ENCODE results near the gene KCTD2.

KCTD2 gene

DNA sequence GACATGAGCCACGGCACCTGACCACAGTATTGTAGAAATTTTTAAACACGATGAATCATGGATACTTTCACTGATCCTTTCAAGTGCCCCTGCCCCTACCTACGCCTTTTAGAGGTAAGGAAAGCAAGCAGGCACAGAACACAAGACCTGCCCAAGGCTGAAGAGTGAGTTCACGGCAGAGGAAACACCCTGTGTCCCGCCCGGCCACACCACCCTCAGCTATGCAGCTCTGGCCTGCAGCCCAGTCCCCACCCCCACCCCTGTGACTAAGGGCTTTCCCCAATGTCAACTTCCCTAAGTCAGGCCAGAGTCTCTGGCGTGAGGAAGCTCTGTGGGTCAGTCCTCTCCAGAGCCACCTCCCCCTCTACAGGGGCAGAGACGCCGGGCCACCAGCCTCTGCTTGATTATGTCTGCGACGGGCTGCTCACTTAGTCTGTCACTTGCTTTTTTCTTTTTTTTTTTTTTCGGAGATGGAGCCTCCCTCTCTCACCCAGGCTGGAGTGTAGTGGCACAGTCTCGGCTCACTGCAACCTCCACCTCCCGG lies 49.1 kb downstream of the KCTD2 start:
- Histone ChIP-seq H3K36me3 (ENCODE audit: control insufficient read depth, insufficient read depth, low read length) (no peaks in the 10 kb centered on the region), H3K4me2 (ENCODE audit: low read length) (no peak overlapping the region), H3K27me3 (ENCODE audit: control insufficient read depth, insufficient read depth, low read length) (no peaks in the 10 kb centered on the region), H3K9me3 (ENCODE audit: control insufficient read depth, low read length) (no peaks in the 10 kb centered on the region), H3K4me3 (ENCODE audit: low read depth, low read length) (no peak overlapping the region), H3K9ac (no peak overlapping the region), H2AFZ (no peak overlapping the region), H3K27ac (no peak overlapping the region), H3K79me2 (no peaks in the 10 kb centered on the region), H3K4me1 (peaks cover 5% of the 10 kb centered on the region)
- TF ChIP-seq CTCF (IDR thresholded peaks at IDR 0.05) = no peak

DNA sequence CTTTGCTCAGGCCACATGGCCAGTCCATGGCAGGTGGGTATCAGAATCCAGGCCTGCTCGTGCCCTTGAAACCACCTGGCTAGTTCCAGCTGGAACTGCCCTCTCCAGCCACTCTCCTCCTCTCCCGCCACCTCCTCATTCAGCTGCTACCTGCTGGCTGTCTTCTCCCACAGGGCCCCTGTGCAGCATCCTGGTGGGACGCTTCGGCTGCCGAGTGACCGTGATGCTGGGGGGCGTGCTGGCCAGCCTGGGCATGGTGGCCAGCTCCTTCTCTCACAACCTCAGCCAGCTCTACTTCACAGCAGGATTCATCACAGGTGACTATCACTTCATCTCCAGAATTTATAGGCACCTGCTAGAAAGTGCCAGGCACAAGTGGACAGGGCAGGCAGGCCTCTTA lies 50.8 kb downstream of the KCTD2 start:
- Histone ChIP-seq H3K4me1 (no peaks in the 10 kb centered on the region), H3K79me2 (no peaks in the 10 kb centered on the region), H3K36me3 (ENCODE audit: control insufficient read depth, insufficient read depth, low read length) (no peaks in the 10 kb centered on the region), H3K9ac (no peak overlapping the region), H3K4me2 (ENCODE audit: low read length) (no peak overlapping the region), H3K27ac (no peak overlapping the region), H3K27me3 (ENCODE audit: control insufficient read depth, insufficient read depth, low read length) (no peaks in the 10 kb centered on the region), H3K9me3 (ENCODE audit: control insufficient read depth, low read length) (no peaks in the 10 kb centered on the region), H2AFZ (no peak overlapping the region), H3K4me3 (ENCODE audit: low read depth, low read length) (no peak overlapping the region)
- no peak for TF ChIP-seq CTCF (IDR thresholded peaks at IDR 0.05)

- Histone ChIP-seq H3K9ac (no peak overlapping the region), H3K27ac (no peak overlapping the region), H3K4me1 (no peaks in the 10 kb centered on the region), H3K79me2 (no peaks in the 10 kb centered on the region), H3K4me2 (ENCODE audit: low read length) (no peak overlapping the region), H3K36me3 (ENCODE audit: control insufficient read depth, insufficient read depth, low read length) (no peaks in the 10 kb centered on the region), H3K27me3 (ENCODE audit: control insufficient read depth, insufficient read depth, low read length) (no peaks in the 10 kb centered on the region), H3K4me3 (ENCODE audit: low read depth, low read length) (no peak overlapping the region), H3K9me3 (ENCODE audit: control insufficient read depth, low read length) (no peaks in the 10 kb centered on the region), H2AFZ (no peak overlapping the region)
- TF ChIP-seq CTCF (IDR thresholded peaks at IDR 0.05) = no peak
Measured at GRCh38 chr17:75098861-75099260, 51.8 kb downstream of the KCTD2 start.

DNA sequence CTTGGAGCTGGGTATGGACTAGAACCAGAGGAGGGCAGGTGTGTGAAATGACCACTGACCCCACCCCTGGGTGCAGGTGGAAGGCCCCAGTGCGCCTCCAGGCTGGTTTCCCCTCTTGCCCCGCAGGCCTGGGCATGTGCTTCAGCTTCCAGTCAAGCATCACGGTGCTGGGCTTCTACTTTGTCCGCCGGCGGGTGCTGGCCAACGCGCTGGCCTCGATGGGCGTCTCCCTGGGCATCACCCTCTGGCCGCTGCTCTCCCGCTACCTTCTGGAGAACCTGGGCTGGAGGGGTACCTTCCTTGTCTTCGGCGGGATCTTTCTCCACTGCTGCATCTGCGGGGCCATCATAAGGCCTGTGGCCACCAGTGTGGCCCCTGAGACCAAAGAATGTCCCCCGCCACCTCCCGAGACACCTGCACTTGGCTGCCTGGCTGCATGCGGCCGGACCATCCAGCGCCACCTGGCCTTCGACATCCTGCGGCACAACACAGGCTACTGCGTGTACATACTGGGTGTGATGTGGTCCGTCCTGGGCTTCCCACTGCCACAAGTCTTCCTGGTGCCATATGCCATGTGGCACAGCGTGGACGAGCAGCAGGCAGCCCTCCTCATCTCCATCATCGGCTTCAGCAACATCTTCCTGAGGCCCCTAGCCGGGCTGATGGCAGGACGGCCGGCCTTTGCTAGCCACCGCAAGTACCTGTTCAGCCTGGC lies 53.0 kb downstream of the KCTD2 start:
- no peak for TF ChIP-seq CTCF (IDR thresholded peaks at IDR 0.05)
- Histone ChIP-seq H3K27me3 (ENCODE audit: control insufficient read depth, insufficient read depth, low read length) (no peaks in the 10 kb centered on the region), H2AFZ (no peak overlapping the region), H3K36me3 (ENCODE audit: control insufficient read depth, insufficient read depth, low read length) (no peaks in the 10 kb centered on the region), H3K4me1 (no peaks in the 10 kb centered on the region), H3K27ac (no peak overlapping the region), H3K9ac (no peak overlapping the region), H3K9me3 (ENCODE audit: control insufficient read depth, low read length) (no peaks in the 10 kb centered on the region), H3K79me2 (no peaks in the 10 kb centered on the region), H3K4me2 (ENCODE audit: low read length) (no peak overlapping the region), H3K4me3 (ENCODE audit: low read depth, low read length) (no peak overlapping the region)

DNA sequence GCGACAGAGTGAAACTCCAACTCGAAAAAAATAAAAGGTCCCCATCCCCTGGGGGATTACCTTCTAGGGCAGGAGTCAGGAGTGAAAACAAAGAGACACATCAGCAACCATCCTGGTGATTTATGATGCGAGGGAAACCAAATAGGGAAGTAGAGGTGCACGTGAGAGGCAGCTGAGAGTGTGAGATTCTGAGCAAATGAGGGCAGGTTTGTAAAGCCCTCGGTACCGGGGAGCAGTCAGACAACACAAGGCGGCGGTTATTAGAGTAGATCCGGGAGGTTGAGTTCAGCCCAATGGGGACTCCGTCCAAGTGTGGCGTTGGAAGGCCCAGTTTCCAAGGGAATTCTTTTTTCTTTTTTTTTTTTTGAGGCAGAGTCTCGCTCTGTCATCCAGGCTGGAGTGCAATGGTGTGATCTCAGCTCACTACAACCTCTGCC lies 55.4 kb downstream of the KCTD2 start:
- Histone ChIP-seq H3K4me2 (ENCODE audit: low read length) (no peak overlapping the region), H3K4me3 (ENCODE audit: low read depth, low read length) (no peak overlapping the region), H2AFZ (no peak overlapping the region)

More for the DNA sequence above, 55.4 kb downstream of the KCTD2 start:
- H3K9ac ChIP-seq = no peak overlapping the region
- no peaks in the 10 kb centered on the region for H3K9me3 ChIP-seq (ENCODE audit: control insufficient read depth, low read length)
- no peak for TF ChIP-seq CTCF (IDR thresholded peaks at IDR 0.05)
- peaks cover 2% of the 10 kb centered on the region for H3K4me1 ChIP-seq
- H3K27me3 ChIP-seq (ENCODE audit: control insufficient read depth, insufficient read depth, low read length) = no peaks in the 10 kb centered on the region
- no peak overlapping the region for H3K27ac ChIP-seq
- H3K36me3 ChIP-seq (ENCODE audit: control insufficient read depth, insufficient read depth, low read length) = no peaks in the 10 kb centered on the region
- no peaks in the 10 kb centered on the region for H3K79me2 ChIP-seq
